ENCODE data around the gene CSTF1. TPM values are rescaled to one million over a fixed set of nuclear protein-coding genes. Genes with fewer than 3 reads are reported as not detected.
"Not testable (repeated sequence)": the region's sequence is repeated elsewhere in the genome, so short reads cannot be mapped to it uniquely, and the experiment has no call there.

The CSTF1 gene
- total RNA-seq, 1 donor, result 25.0 TPM

DNA sequence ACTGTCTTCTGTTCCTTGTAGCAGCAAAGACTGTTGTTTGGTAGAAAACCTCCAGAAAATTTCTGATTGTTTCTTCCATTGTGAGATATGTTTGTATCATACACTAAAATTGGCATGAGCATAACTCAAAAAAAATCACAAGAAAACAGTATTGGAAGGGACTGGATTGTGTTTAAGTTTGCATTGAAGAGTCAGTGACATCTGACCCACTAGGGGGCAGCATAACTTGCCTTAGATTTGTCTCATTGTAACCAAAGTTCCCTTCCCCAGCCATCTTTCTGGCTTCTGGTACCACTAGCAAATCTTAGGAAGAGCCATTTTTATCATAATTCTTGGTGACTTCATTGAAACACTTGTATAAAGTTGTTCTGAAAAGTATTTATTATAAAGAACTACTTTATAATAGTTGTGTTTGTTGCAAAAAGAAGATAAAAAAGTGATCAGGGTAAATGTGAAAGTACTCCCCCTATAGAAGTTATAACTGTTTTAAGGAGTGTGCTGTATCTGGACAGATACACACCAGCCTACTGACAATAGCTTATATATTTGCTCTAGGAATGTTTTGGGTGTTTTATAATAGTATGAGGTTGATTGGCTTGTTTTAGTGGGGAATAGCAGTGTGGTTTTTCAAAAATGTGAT lies 7.7 kb downstream of the CSTF1 start:
- Histone ChIP-seq H3K27ac (ENCODE audit: low read depth, low read length) (peak overlapping the region; percentile 32), H3K79me2 (ENCODE audit: insufficient read depth, low read length) (peaks cover 21% of the 10 kb centered on the region), H3K4me2 (ENCODE audit: insufficient read depth, low read length) (no peak overlapping the region), H3K4me1 (ENCODE audit: insufficient read depth, low read length) (no peaks in the 10 kb centered on the region), H3K27me3 (ENCODE audit: insufficient read depth, low read length) (no peaks in the 10 kb centered on the region), H3K4me3 (ENCODE audit: insufficient read depth, low read length) (no peak overlapping the region), H3K36me3 (ENCODE audit: insufficient read depth, low read length) (peaks cover 85% of the 10 kb centered on the region), H2AFZ (ENCODE audit: low read length) (no peak overlapping the region), H4K20me1 (ENCODE audit: insufficient read depth, low read length) (no peaks in the 10 kb centered on the region), H3K9me3 (ENCODE audit: low read depth, low read length) (no peaks in the 10 kb centered on the region)
- TF ChIP-seq, protein P1, sequence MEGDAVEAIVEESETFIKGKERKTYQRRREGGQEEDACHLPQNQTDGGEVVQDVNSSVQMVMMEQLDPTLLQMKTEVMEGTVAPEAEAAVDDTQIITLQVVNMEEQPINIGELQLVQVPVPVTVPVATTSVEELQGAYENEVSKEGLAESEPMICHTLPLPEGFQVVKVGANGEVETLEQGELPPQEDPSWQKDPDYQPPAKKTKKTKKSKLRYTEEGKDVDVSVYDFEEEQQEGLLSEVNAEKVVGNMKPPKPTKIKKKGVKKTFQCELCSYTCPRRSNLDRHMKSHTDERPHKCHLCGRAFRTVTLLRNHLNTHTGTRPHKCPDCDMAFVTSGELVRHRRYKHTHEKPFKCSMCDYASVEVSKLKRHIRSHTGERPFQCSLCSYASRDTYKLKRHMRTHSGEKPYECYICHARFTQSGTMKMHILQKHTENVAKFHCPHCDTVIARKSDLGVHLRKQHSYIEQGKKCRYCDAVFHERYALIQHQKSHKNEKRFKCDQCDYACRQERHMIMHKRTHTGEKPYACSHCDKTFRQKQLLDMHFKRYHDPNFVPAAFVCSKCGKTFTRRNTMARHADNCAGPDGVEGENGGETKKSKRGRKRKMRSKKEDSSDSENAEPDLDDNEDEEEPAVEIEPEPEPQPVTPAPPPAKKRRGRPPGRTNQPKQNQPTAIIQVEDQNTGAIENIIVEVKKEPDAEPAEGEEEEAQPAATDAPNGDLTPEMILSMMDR (IDR thresholded peaks at IDR 0.05; ENCODE audit: extremely low read depth, low read depth, low read length), result peak; percentile 87
- no peak for DNase-seq (ENCODE audit: insufficient read length, low spot score, missing footprints)

- TF ChIP-seq, protein P1 (IDR thresholded peaks at IDR 0.05; ENCODE audit: extremely low read depth, low read depth, low read length), result no peak
- Histone ChIP-seq H2AFZ (ENCODE audit: low read length) (no peak overlapping the region), H3K36me3 (ENCODE audit: insufficient read depth, low read length) (peaks cover 74% of the 10 kb centered on the region), H4K20me1 (ENCODE audit: insufficient read depth, low read length) (no peaks in the 10 kb centered on the region), H3K4me3 (ENCODE audit: insufficient read depth, low read length) (no peak overlapping the region), H3K27ac (ENCODE audit: low read depth, low read length) (no peak overlapping the region), H3K4me2 (ENCODE audit: insufficient read depth, low read length) (no peak overlapping the region), H3K27me3 (ENCODE audit: insufficient read depth, low read length) (no peaks in the 10 kb centered on the region), H3K9me3 (ENCODE audit: low read depth, low read length) (no peaks in the 10 kb centered on the region), H3K4me1 (ENCODE audit: insufficient read depth, low read length) (no peaks in the 10 kb centered on the region), H3K79me2 (ENCODE audit: insufficient read depth, low read length) (peaks cover 17% of the 10 kb centered on the region)
- no peak for DNase-seq (ENCODE audit: insufficient read length, low spot score, missing footprints)
Measured at GRCh38 chr20:56403465-56403864, 11.0 kb downstream of the CSTF1 start.

DNA sequence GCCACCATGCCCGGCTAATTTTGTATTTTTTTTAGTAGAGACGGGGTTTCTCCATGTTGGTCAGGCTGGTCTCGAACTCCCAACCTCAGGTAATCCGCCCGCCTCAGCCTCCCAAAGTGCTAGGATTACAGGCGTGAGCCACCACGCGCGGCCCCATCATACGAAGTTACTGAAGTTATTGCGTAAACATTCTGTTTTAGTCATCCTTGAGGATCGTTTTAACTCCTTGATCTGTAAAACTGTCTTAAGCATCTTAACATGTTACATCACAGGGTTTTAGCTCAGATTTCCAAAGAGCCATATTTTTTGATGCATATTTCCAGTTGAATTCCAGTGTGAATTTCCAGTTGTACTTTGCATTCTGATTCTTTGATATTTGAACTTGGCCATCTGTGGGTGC lies 12.9 kb downstream of the CSTF1 start:
- Histone ChIP-seq H3K36me3 (ENCODE audit: insufficient read depth, low read length) (peaks cover 62% of the 10 kb centered on the region), H3K79me2 (ENCODE audit: insufficient read depth, low read length) (peaks cover 15% of the 10 kb centered on the region)
- H3K4me3 ChIP-seq (ENCODE audit: insufficient read depth, low read length); H3K9me3 ChIP-seq (ENCODE audit: low read depth, low read length); H2AFZ ChIP-seq (ENCODE audit: low read length); DNase-seq (ENCODE audit: insufficient read length, low spot score, missing footprints); H3K4me1 ChIP-seq (ENCODE audit: insufficient read depth, low read length); H4K20me1 ChIP-seq (ENCODE audit: insufficient read depth, low read length); H3K27ac ChIP-seq (ENCODE audit: low read depth, low read length); H3K4me2 ChIP-seq (ENCODE audit: insufficient read depth, low read length); H3K27me3 ChIP-seq (ENCODE audit: insufficient read depth, low read length): not testable (repeated sequence)

- Histone ChIP-seq H3K4me3 (ENCODE audit: insufficient read depth, low read length) (no peak overlapping the region), H2AFZ (ENCODE audit: low read length) (no peak overlapping the region), H3K27me3 (ENCODE audit: insufficient read depth, low read length) (no peaks in the 10 kb centered on the region), H3K9me3 (ENCODE audit: low read depth, low read length) (no peaks in the 10 kb centered on the region), H3K27ac (ENCODE audit: low read depth, low read length) (no peak overlapping the region), H3K79me2 (ENCODE audit: insufficient read depth, low read length) (peaks cover 3% of the 10 kb centered on the region), H3K4me1 (ENCODE audit: insufficient read depth, low read length) (no peaks in the 10 kb centered on the region), H3K4me2 (ENCODE audit: insufficient read depth, low read length) (no peak overlapping the region), H4K20me1 (ENCODE audit: insufficient read depth, low read length) (no peaks in the 10 kb centered on the region), H3K36me3 (ENCODE audit: insufficient read depth, low read length) (peaks cover 54% of the 10 kb centered on the region)
- DNase-seq (ENCODE audit: insufficient read length, low spot score, missing footprints), result no peak
- TF ChIP-seq, protein P1 (IDR thresholded peaks at IDR 0.05; ENCODE audit: extremely low read depth, low read depth, low read length), result no peak
Measured at GRCh38 chr20:56406910-56407309, 14.5 kb downstream of the CSTF1 start.
